Neutrophil (primary cell): ENCODE measurements around the gene VTN.

Experiments used
- H3K27ac ChIP-seq: fragments of 200-600 bp; sonication (generic); 2 replicates; pipeline ENCODE4 v1.5.1; 2016; ENCODE audit warnings: mild to moderate bottlenecking, moderate library complexity
- H3K27me3 ChIP-seq: fragments of 200-600 bp; sonication (generic); 2 replicates; pipeline ENCODE4 v1.6.0; 2016; ENCODE audit warnings: mild to moderate bottlenecking
- H3K36me3 ChIP-seq: fragments of 200-600 bp; sonication (generic); 2 replicates; pipeline ENCODE4 v1.5.1; 2017
- H3K4me1 ChIP-seq, 2 experiments: fragments of 200-600 bp in 1 of 2; sonication (generic) in 1 of 2; 1 replicate in 1 of 2; 2 replicates in 1 of 2; pipeline versions ENCODE4 v1.5.1 to v1.6.1; 2013 to 2016; ENCODE audit warnings: low read depth in 1 of 2, low read length in 1 of 2, mild to moderate bottlenecking in 1 of 2, moderate library complexity in 1 of 2; ENCODE audit not compliant: control insufficient read depth in 1 of 2, insufficient read depth in 1 of 2
- H3K4me3 ChIP-seq, 2 experiments: fragments of 200-600 bp in 1 of 2; sonication (generic) in 1 of 2; 1 replicate in 1 of 2; 2 replicates in 1 of 2; pipeline ENCODE4 v1.5.1; 2013 to 2016; ENCODE audit warnings: low read depth in 1 of 2, low read length in 1 of 2, mild to moderate bottlenecking in 1 of 2, moderate library complexity in 1 of 2
- H3K9me3 ChIP-seq: fragments of 200-600 bp; sonication (generic); 2 replicates; pipeline ENCODE4 v1.5.1; 2016
- CTCF ChIP-seq: fragments of 200-600 bp; sonication (generic); IDR thresholded peaks from 2 replicates; pipeline ENCODE4 v1.5.1; 2016; ENCODE audit warnings: antibody characterized with exemption

The VTN gene

DNA sequence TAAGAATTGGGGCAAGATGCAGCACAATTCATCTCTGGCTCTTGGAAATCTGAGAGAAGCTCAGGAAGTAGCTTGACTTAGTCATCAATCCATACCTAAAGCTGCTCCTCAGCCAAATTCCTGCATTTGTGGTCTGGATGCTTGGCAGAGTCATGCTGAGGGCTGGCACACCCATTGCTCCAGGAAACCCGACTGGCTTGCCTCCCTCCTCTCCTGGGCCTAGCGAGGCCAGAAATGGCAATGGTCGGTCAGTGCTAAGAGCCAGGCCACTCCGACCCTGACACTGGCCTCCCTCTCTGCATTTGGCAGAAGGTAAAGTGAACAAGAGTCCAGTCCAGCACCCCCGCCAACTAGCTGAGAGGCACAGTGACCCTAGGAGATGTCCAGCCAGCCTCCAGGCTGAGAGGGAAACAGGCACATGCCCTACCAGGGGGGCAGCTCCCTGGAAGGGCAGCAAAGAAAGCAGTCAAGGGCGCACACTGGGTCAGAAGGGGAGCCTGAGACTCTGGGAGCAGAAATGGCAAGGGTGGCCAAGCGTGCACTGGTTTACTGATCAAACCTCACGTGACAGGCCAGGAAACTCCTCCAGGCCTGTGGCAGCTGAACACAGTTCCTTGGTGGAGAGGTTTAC is 22.7 kb downstream of the VTN start:
- no peaks in the 10 kb centered on the region for H3K4me1 ChIP-seq

DNA sequence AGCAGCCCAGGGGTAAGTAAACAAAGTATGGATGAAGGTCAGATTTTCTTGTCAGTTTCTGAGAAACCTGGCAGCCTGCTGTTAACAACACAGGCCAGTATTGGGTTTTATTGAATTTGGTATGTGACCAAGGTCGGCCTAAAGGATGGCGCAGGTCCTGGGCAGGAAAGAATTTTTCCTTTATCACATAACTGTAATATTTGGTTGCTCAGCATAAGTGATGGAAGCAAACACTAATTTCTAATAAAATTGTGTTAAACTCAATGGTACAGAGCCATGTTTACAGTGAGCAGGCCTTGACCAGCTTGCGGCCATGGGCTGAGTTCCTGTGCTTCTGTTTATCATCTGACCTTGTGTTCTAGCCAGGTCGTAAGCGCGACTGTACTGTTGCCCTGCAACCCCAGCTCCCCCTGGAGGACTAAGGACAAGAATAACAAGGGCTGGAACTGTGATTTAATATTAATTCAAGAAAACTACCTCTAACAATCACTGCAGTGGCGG is 23.3 kb downstream of the VTN start:
- Histone ChIP-seq H3K4me3 (no peak overlapping the region), H3K27ac (no peak overlapping the region), H3K9me3 (no peaks in the 10 kb centered on the region), H3K27me3 (no peaks in the 10 kb centered on the region), H3K4me1 (no peaks in the 10 kb centered on the region), H3K36me3 (peaks cover 100% of the 10 kb centered on the region)
- TF ChIP-seq CTCF: no peak

More for the DNA sequence above, 22.7 kb downstream of the VTN start:
- TF ChIP-seq CTCF: no peak
- H3K27ac ChIP-seq: no peak overlapping the region
- no peak overlapping the region for H3K4me3 ChIP-seq
- H3K36me3 ChIP-seq: peaks cover 99% of the 10 kb centered on the region
- H3K27me3 ChIP-seq: no peaks in the 10 kb centered on the region
- no peaks in the 10 kb centered on the region for H3K9me3 ChIP-seq

DNA sequence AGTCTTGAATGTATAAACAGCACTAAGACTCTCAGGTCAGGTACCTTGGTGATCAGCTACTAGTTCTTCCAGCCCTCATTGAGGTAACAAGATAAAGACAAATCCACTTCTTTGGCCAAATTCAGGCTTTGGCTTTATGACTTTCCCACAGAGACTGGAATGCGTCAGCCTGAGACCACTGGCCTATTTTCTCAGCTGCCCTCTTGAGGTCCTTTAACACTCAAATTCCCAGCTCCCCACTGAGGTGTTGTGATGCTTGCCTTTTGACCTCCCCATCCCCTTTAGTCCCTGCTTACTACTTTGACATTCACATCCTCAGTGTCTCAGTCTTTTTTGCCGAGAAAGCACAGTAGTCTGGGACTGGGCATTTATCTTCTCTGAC is 23.9 kb downstream of the VTN start:
- H3K4me1 ChIP-seq: no peaks in the 10 kb centered on the region
- no peak for TF ChIP-seq CTCF
- H3K27ac ChIP-seq: no peak overlapping the region
- H3K27me3 ChIP-seq: no peaks in the 10 kb centered on the region
- H3K9me3 ChIP-seq: no peaks in the 10 kb centered on the region
- peaks cover 100% of the 10 kb centered on the region for H3K36me3 ChIP-seq
- no peak overlapping the region for H3K4me3 ChIP-seq

DNA sequence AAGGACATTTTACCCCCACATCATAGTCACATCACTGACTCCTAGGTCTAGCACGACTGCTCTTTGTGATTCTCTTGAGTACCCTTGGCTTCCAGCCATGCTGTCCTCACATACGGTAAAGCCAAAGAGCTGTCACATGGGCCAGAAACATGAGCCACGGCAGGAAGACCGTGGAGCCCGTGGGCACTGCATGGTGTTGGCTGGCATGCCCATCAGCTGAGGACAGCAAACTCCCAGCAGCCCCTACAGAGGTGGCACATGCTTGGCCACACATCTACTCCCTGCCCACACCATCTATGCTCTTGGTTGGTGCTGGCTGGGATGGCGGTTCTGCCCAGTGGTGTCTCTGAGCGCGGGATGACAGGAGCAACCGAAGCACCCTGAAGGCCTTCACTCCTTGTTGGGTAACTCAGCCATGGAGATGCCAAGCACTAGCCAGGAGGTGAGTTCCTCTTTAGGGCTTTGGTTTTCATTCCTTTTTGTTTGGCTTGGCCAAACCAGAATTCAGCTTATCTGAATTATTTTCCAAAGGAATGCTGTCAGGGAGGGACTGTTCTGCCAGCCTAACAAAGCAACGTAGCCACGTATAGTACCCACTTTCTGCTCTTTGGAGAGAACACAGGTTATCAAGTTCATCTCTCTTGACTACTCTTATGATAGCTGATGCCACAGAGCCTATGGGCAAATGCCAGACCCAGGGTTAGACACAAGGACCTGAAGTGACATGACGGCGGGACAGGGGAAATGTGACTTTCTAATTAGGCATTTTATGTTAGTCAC is 24.5 kb downstream of the VTN start:
- Histone ChIP-seq H3K27me3 (no peaks in the 10 kb centered on the region), H3K4me1 (no peaks in the 10 kb centered on the region), H3K27ac (no peak overlapping the region), H3K4me3 (no peak overlapping the region), H3K36me3 (peaks cover 100% of the 10 kb centered on the region), H3K9me3 (no peaks in the 10 kb centered on the region)
- TF ChIP-seq CTCF: no peak

DNA sequence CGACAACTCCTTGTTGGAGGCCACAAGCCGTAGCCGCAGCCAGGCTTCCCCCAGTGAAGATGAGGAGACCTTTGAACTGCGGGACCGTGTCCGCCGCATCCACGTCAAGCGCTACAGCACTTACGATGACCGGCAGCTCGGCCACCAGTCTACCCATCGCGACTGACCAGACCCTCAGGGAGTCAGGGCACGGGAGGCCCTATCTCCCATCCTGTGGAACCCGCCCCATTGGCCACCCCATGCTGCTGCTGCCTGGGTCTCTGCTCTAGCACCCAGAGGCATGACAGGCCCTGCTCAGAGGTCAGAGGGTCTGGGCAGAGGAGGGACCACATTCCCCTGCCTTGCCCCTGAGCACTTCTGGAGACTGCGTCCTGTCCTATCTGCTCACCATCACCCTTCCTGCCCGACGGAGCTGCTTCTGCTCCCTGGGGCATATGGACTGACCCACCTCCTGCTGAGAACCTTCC is 25.6 kb downstream of the VTN start:
- Histone ChIP-seq H3K27ac (no peak overlapping the region), H3K27me3 (no peaks in the 10 kb centered on the region), H3K4me3 (no peak overlapping the region), H3K9me3 (no peaks in the 10 kb centered on the region), H3K36me3 (peaks cover 99% of the 10 kb centered on the region), H3K4me1 (no peaks in the 10 kb centered on the region)
- no peak for TF ChIP-seq CTCF
